PFSK-1 (cell line): ENCODE results near the gene MESP1.

Experiments used
- FOXP2 ChIP-seq: optimal IDR thresholded peaks from 2 replicates; pipeline ENCODE3; 2011; ENCODE audit warnings: borderline replicate concordance, control low read depth, inconsistent platforms; ENCODE audit not compliant: insufficient read depth; ENCODE audit errors: extremely low read length, extremely low read depth
- POLR2AphosphoS5 ChIP-seq: IDR thresholded peaks from 2 replicates; pipeline ENCODE4 v1.6.1; 2012; ENCODE audit warnings: low read depth, mild to moderate bottlenecking, control low read depth, low read length, moderate library complexity
- SIN3A ChIP-seq: IDR thresholded peaks from 2 replicates; pipeline ENCODE4 v1.6.1; 2012; ENCODE audit warnings: mild to moderate bottlenecking, low read length, moderate library complexity, borderline replicate concordance; ENCODE audit not compliant: insufficient read depth
- TAF1 ChIP-seq: IDR thresholded peaks from 2 replicates; pipeline ENCODE4 v1.6.1; 2012; ENCODE audit warnings: low read length, control low read depth, borderline replicate concordance; ENCODE audit not compliant: insufficient read depth
- TF ChIP-seq, protein P1 (sequence below), 2 experiments: IDR thresholded peaks; 2 replicates each; pipeline versions ENCODE4 v1.6.1 to v1.8.0; 2011 to 2012; ENCODE audit warnings: low read depth in 2 of 2, low read length in 2 of 2, control low read depth in 1 of 2, inconsistent platforms in 1 of 2, mild to moderate bottlenecking in 1 of 2, moderate library complexity in 1 of 2; ENCODE audit not compliant: insufficient read depth in 1 of 2

DNA sequence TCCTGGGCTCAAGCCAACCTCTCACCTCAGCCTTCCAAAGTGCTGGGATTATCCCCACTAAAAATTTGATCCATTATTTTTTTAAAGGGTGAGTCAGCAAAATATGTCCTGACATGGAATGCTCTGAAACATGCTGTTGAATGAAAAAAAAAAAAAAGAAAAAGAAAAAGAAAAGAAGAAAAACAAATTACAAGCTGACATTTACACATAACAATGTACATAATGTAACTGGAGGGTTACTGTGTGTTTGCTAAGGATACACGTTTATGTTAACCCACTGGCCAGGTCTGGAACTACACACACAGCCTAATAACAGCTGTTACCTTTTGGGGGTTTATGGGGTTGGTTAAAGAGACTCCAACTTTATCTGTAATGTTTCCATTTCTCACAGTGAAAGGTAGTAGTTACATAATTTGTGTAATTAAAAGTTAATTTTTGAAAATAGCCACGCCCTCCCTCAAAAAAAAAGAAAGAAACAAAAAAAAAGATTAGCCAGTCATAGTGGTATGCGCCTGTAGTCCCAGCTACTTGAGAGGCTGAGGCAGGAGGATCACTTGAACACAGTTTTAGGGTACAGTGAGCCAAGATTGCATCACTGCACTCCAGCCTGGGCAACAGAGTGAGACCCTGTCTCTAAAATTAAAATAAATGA lies 22.0 kb upstream of the MESP1 start:
- TF ChIP-seq TAF1 (no peak), POLR2AphosphoS5 (no peak), SIN3A (no peak), FOXP2 (no peak)
- TF ChIP-seq, protein P1, sequence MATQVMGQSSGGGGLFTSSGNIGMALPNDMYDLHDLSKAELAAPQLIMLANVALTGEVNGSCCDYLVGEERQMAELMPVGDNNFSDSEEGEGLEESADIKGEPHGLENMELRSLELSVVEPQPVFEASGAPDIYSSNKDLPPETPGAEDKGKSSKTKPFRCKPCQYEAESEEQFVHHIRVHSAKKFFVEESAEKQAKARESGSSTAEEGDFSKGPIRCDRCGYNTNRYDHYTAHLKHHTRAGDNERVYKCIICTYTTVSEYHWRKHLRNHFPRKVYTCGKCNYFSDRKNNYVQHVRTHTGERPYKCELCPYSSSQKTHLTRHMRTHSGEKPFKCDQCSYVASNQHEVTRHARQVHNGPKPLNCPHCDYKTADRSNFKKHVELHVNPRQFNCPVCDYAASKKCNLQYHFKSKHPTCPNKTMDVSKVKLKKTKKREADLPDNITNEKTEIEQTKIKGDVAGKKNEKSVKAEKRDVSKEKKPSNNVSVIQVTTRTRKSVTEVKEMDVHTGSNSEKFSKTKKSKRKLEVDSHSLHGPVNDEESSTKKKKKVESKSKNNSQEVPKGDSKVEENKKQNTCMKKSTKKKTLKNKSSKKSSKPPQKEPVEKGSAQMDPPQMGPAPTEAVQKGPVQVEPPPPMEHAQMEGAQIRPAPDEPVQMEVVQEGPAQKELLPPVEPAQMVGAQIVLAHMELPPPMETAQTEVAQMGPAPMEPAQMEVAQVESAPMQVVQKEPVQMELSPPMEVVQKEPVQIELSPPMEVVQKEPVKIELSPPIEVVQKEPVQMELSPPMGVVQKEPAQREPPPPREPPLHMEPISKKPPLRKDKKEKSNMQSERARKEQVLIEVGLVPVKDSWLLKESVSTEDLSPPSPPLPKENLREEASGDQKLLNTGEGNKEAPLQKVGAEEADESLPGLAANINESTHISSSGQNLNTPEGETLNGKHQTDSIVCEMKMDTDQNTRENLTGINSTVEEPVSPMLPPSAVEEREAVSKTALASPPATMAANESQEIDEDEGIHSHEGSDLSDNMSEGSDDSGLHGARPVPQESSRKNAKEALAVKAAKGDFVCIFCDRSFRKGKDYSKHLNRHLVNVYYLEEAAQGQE (IDR thresholded peaks at IDR 0.05; ENCODE audit: insufficient read depth in 1 of 2, low read depth in 2 of 2, low read length in 2 of 2) = no peak
